ENCODE results near the gene GUCD1. TPM values are rescaled to one million over a fixed set of nuclear protein-coding genes. Genes with fewer than 3 reads are reported as not detected.
A peak's percentile ranks its signal among the peaks of the same experiment; 100 is the strongest.

The GUCD1 gene
- total RNA-seq, 1 experiment from 2014 or later = 87.4 TPM

GRCh38 chr22:24507716-24508115, 47.2 kb downstream of the GUCD1 start:
- peak; percentile 90 for DNase-seq
- no peak overlapping the region for H2BK20ac ChIP-seq (ENCODE audit: low read depth, low read length, poor library complexity, severe bottlenecking)
- H3K4me1 ChIP-seq (ENCODE audit: insufficient read depth, low read length) = no peaks in the 10 kb centered on the region; the same call in 1 of the 2 replicates
- no CpG with 5 or more reads among the region's 7 CpGs for WGBS (ENCODE audit: extremely low coverage, insufficient read length, low lambda C conversion rate)
- H2AK5ac ChIP-seq (ENCODE audit: insufficient read length, low read length) = no peak overlapping the region
- no peak overlapping the region for H3K9ac ChIP-seq (ENCODE audit: extremely low read depth, insufficient read length, low read length)
- no peak overlapping the region for H4K91ac ChIP-seq (ENCODE audit: insufficient read length, low read depth, low read length)
- Mint-ChIP-seq H3K27me3 (ENCODE audit: low read depth) (no peaks in the 10 kb centered on the region; the same call in 1 of the 2 replicates), H3K36me3 (ENCODE audit: insufficient read depth in 1 of 3, low read depth in 3 of 3) (no peaks in the 10 kb centered on the region), H3K9me3 (no peaks in the 10 kb centered on the region; a peak in 1 of 5 replicates), H3K27ac (peak overlapping the region in 1 of 3 experiments; percentile 64; a peak in 3 of 7 replicates), H3K4me3 (peak overlapping the region; percentile 29 to 56; a peak in 3 of 5 replicates), H3K4me1 (peaks cover 25 to 28% of the 10 kb centered on the region in 2 experiments)
- no peak overlapping the region for H3K4ac ChIP-seq (ENCODE audit: low read depth, low read length)
- no peak overlapping the region for H3K56ac ChIP-seq (ENCODE audit: insufficient read length, low read depth, low read length)
- TF ChIP-seq CTCF (conservative IDR thresholded peaks at IDR 0.05) = peak; percentile 58
- H2BK120ac ChIP-seq (ENCODE audit: low read depth, low read length, poor library complexity, severe bottlenecking) = no peak overlapping the region
- H2BK12ac ChIP-seq (ENCODE audit: insufficient read length, low read depth, low read length) = no peak overlapping the region
- no peak overlapping the region for H3K23ac ChIP-seq (ENCODE audit: insufficient read length, low read depth, low read length)
- no peaks in the 10 kb centered on the region for H4K20me1 ChIP-seq (ENCODE audit: control insufficient read depth, insufficient read depth, insufficient read length)
- peak overlapping the region; percentile 30 for H3K4me2 ChIP-seq (ENCODE audit: insufficient read depth, insufficient read length, low read length)
- H4K8ac ChIP-seq (replicated peaks; ENCODE audit: insufficient read length, low read depth, low read length) = no peak overlapping the region
- H2BK5ac ChIP-seq (ENCODE audit: insufficient read length, low read length) = no peak overlapping the region
- no peaks in the 10 kb centered on the region for H3K79me1 ChIP-seq (ENCODE audit: insufficient read depth, low read depth, low read length, poor library complexity, severe bottlenecking)
- H3K14ac ChIP-seq (ENCODE audit: insufficient read depth, low read length) = no peak overlapping the region
- no peaks in the 10 kb centered on the region for H3K27me3 ChIP-seq (ENCODE audit: insufficient read depth, low read length)
- no peaks in the 10 kb centered on the region for H3K9me3 ChIP-seq (ENCODE audit: control insufficient read depth, low read depth, low read length)
- no peak overlapping the region for H3T11ph ChIP-seq (ENCODE audit: low read length)
- H3K27ac ChIP-seq (ENCODE audit: insufficient read length, low read depth, low read length) = no peak overlapping the region
- no peak overlapping the region for H2BK15ac ChIP-seq (ENCODE audit: low read depth, low read length)
- H3K79me2 ChIP-seq (ENCODE audit: insufficient read depth, low read length) = no peaks in the 10 kb centered on the region
- no peak overlapping the region for H3K18ac ChIP-seq (ENCODE audit: insufficient read length, low read depth, low read length)
- H2AFZ ChIP-seq (ENCODE audit: low read length) = no peak overlapping the region
- no peaks in the 10 kb centered on the region for H3K23me2 ChIP-seq (ENCODE audit: insufficient read length, low read depth, low read length, poor library complexity, severe bottlenecking)
- H4K5ac ChIP-seq (ENCODE audit: insufficient read length, low read depth, low read length) = no peak overlapping the region
